ENCODE measurements around the gene CDH3.

The CDH3 gene

GRCh38 chr16:68636818-68637217 is 8.3 kb upstream of the CDH3 start:
- no peak for DNase-seq (ENCODE audit: low read depth)
- TF ChIP-seq, protein P1, sequence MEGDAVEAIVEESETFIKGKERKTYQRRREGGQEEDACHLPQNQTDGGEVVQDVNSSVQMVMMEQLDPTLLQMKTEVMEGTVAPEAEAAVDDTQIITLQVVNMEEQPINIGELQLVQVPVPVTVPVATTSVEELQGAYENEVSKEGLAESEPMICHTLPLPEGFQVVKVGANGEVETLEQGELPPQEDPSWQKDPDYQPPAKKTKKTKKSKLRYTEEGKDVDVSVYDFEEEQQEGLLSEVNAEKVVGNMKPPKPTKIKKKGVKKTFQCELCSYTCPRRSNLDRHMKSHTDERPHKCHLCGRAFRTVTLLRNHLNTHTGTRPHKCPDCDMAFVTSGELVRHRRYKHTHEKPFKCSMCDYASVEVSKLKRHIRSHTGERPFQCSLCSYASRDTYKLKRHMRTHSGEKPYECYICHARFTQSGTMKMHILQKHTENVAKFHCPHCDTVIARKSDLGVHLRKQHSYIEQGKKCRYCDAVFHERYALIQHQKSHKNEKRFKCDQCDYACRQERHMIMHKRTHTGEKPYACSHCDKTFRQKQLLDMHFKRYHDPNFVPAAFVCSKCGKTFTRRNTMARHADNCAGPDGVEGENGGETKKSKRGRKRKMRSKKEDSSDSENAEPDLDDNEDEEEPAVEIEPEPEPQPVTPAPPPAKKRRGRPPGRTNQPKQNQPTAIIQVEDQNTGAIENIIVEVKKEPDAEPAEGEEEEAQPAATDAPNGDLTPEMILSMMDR (IDR thresholded peaks at IDR 0.05; ENCODE audit: low read depth, low read length, missing control alignments), result no peak
- no peak overlapping the region for H3K4me3 ChIP-seq (ENCODE audit: low read depth, low read length)
- in situ Hi-C loops (cut with HindIII; ENCODE audit: low sequenced_read_pairs), result no loop called here

- TF ChIP-seq, protein P1 (IDR thresholded peaks at IDR 0.05; ENCODE audit: low read depth, low read length, missing control alignments), result no peak
- DNase-seq (ENCODE audit: low read depth), result no peak
- in situ Hi-C loops (cut with HindIII; ENCODE audit: low sequenced_read_pairs), result no loop called here
These were observed 4.1 kb upstream of the CDH3 start for GRCh38 chr16:68640972-68641371.

GRCh38 chr16:68642047-68642435 is 3.1 kb upstream of the CDH3 start:
- H3K4me3 ChIP-seq (ENCODE audit: low read depth, low read length), result no peak overlapping the region
- DNase-seq (ENCODE audit: low read depth), result no peak
- TF ChIP-seq, protein P1 (IDR thresholded peaks at IDR 0.05; ENCODE audit: low read depth, low read length, missing control alignments), result no peak
- in situ Hi-C loops (cut with HindIII; ENCODE audit: low sequenced_read_pairs), result no loop called here

More at GRCh38 chr16:68640972-68641371, 4.1 kb upstream of the CDH3 start:
- no peak overlapping the region for H3K4me3 ChIP-seq (ENCODE audit: low read depth, low read length)

- in situ Hi-C loops (cut with HindIII; ENCODE audit: low sequenced_read_pairs), result no loop called here
- H3K4me3 ChIP-seq (ENCODE audit: low read depth, low read length), result peak overlapping the region; percentile 3
- TF ChIP-seq, protein P1 (IDR thresholded peaks at IDR 0.05; ENCODE audit: low read depth, low read length, missing control alignments), result no peak
- DNase-seq (ENCODE audit: low read depth), result no peak
These were observed 2.5 kb upstream of the CDH3 start for GRCh38 chr16:68642436-68643101.

DNA sequence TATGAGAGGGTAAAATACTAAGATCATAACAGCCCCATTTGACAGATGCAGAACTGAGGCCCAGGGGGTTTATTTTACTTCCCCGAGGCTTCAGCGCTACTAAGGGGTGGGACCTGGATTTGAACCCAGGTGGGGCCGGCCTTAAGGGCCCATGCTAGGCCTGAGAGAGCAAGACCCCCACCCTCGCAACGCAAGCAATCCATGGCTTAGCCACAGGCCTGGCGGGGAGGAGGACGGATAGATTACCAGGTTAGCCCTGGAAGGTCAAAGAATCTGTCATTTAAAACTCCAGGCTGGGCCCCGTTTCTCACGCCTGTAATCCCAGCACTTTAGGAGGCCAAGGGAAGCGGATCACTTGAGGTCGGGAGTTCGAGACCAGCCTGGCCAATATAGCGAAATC is 1.9 kb upstream of the CDH3 start:
- TF ChIP-seq, protein P1 (IDR thresholded peaks at IDR 0.05; ENCODE audit: low read depth, low read length, missing control alignments), result no peak
- no peak overlapping the region for H3K4me3 ChIP-seq (ENCODE audit: low read depth, low read length)
- DNase-seq (ENCODE audit: low read depth), result no peak
- in situ Hi-C loops (cut with HindIII; ENCODE audit: low sequenced_read_pairs), result no loop called here

GRCh38 chr16:68643847-68644246 is 1.3 kb upstream of the CDH3 start:
- in situ Hi-C loops (cut with HindIII; ENCODE audit: low sequenced_read_pairs), result no loop called here
- DNase-seq (ENCODE audit: low read depth), result no peak
- TF ChIP-seq, protein P1 (IDR thresholded peaks at IDR 0.05; ENCODE audit: low read depth, low read length, missing control alignments), result no peak
- H3K4me3 ChIP-seq (ENCODE audit: low read depth, low read length), result no peak overlapping the region

All from astrocyte of the cerebellum (primary cell).